ENCODE measurements around the gene STUB1. TPM values are rescaled to one million over a fixed set of nuclear protein-coding genes. Genes with fewer than 3 reads are reported as not detected.

STUB1 gene
- total RNA-seq, 2 donors from 2014 or later = 63.3 to 205 TPM

- Histone ChIP-seq H3K4me3 (peak overlapping the region; percentile 25 to 43), H3K4me1 (peaks cover 66% of the 10 kb centered on the region), H3K9me3 (no peaks in the 10 kb centered on the region), H3K36me3 (replicated peaks in 1 of 2; ENCODE audit: insufficient read depth in 1 of 2, low read depth in 2 of 2) (no peaks in the 10 kb centered on the region), H3K27ac (peak overlapping the region; percentile 16 to 73 (median 63)), H3K27me3 (peaks cover 0 to 8% of the 10 kb centered on the region in 2 donors)
- WGBS, 2 donors = 2 to 7% methylated on average over 21 to 73 of the region's 74 CpGs
- DNase-seq = no peak
- TF ChIP-seq CTCF (IDR thresholded peaks at IDR 0.05) (peak in 1 of 7 experiments; percentile 8), POLR2A (IDR thresholded peaks at IDR 0.05) (no peak)
- peak; percentile 17 for ATAC-seq
- intact Hi-C loops (cut with DNase I) = no loop called here
Measured at GRCh38 chr16:715477-716199, 35.4 kb downstream of the STUB1 start.

GRCh38 chr16:716200-716568, 36.0 kb downstream of the STUB1 start:
- intact Hi-C loops (cut with DNase I) = no loop called here
- H3K9me3 ChIP-seq = no peaks in the 10 kb centered on the region
- H3K4me1 ChIP-seq = peaks cover 66% of the 10 kb centered on the region
- TF ChIP-seq CTCF (IDR thresholded peaks at IDR 0.05) = no peak
- peak in 2 of 3 donors; percentile 12 to 16 for TF ChIP-seq POLR2A (IDR thresholded peaks at IDR 0.05)
- no peaks in the 10 kb centered on the region for H3K36me3 ChIP-seq (replicated peaks in 1 of 2; ENCODE audit: insufficient read depth in 1 of 2, low read depth in 2 of 2)
- ATAC-seq (peak; percentile 17), DNase-seq (peak; percentile 74 to 83 (median 80))
- WGBS, 2 donors = 15 to 26% methylated on average over 3 to 12 of the region's 12 CpGs
- no peak overlapping the region for H3K4me3 ChIP-seq
- peak overlapping the region; percentile 16 to 73 (median 63) for H3K27ac ChIP-seq
- peaks cover 0 to 2% of the 10 kb centered on the region in 2 donors for H3K27me3 ChIP-seq

GRCh38 chr16:716768-717325, 36.6 kb downstream of the STUB1 start:
- no peaks in the 10 kb centered on the region for H3K27me3 ChIP-seq
- WGBS, 2 donors = 85% methylated on average over 29 of the region's 29 CpGs; no CpG with 5 or more reads in 1 of the 2 donors
- peak overlapping the region in 3 of 4 donors; percentile 58 to 73 (median 68) for H3K27ac ChIP-seq
- no peak overlapping the region for H3K4me3 ChIP-seq
- TF ChIP-seq CTCF (IDR thresholded peaks at IDR 0.05) (no peak), POLR2A (IDR thresholded peaks at IDR 0.05) (no peak)
- H3K4me1 ChIP-seq = peaks cover 67% of the 10 kb centered on the region
- intact Hi-C loops (cut with DNase I) = no loop called here
- ATAC-seq (no peak), DNase-seq (no peak)
- no peaks in the 10 kb centered on the region for H3K36me3 ChIP-seq (replicated peaks in 1 of 2; ENCODE audit: insufficient read depth in 1 of 2, low read depth in 2 of 2)
- H3K9me3 ChIP-seq = no peaks in the 10 kb centered on the region

GRCh38 chr16:717450-718245, 37.4 kb downstream of the STUB1 start:
- no peak for TF ChIP-seq POLR2A (IDR thresholded peaks at IDR 0.05)
- intact Hi-C loops (cut with DNase I) = no loop called here
- peaks cover 72% of the 10 kb centered on the region for H3K4me1 ChIP-seq
- H3K9me3 ChIP-seq = no peaks in the 10 kb centered on the region
- peak overlapping the region in 2 of 4 donors; percentile 68 to 73 for H3K27ac ChIP-seq
- H3K4me3 ChIP-seq = no peak overlapping the region
- ATAC-seq (no peak), DNase-seq (no peak)
- H3K36me3 ChIP-seq (replicated peaks in 1 of 2; ENCODE audit: insufficient read depth in 1 of 2, low read depth in 2 of 2) = no peaks in the 10 kb centered on the region
- no peaks in the 10 kb centered on the region for H3K27me3 ChIP-seq
- WGBS, 2 donors = 82 to 88% methylated on average over 18 to 32 of the region's 32 CpGs

GRCh38 chr16:718389-718788, 38.2 kb downstream of the STUB1 start:
- Histone ChIP-seq H3K4me1 (peaks cover 72% of the 10 kb centered on the region), H3K9me3 (no peaks in the 10 kb centered on the region), H3K27ac (no peak overlapping the region), H3K4me3 (no peak overlapping the region), H3K27me3 (no peaks in the 10 kb centered on the region), H3K36me3 (replicated peaks in 1 of 2; ENCODE audit: insufficient read depth in 1 of 2, low read depth in 2 of 2) (no peaks in the 10 kb centered on the region)
- ATAC-seq = no peak
- no peak for DNase-seq
- intact Hi-C loops (cut with DNase I) = no loop called here
- 93 to 100% methylated on average over 1 to 9 of the region's 9 CpGs for WGBS, 2 donors
- TF ChIP-seq CTCF (IDR thresholded peaks at IDR 0.05) (no peak), POLR2A (IDR thresholded peaks at IDR 0.05) (no peak)
